Panc1 (cell line): ENCODE data around the gene ABCC4. TPM values are rescaled to one million over a fixed set of nuclear protein-coding genes. Genes with fewer than 3 reads are reported as not detected.

Experiments used
- ATAC-seq: fragments of 200-7000 bp; cut with Tn5 transposase; 2 replicates; pipeline ENCODE4 v1.9.1; 2020; ENCODE audit warnings: mild to moderate bottlenecking, moderate library complexity
- BruUV-seq: library from RNA; stranded (reverse); fragments of 400-500 nt; replicated peaks from 2 replicates; lab custom pipeline; 2021; lab: Mats Ljungman, UMichigan
- CTCF ChIA-PET: fragments of 300-600 bp; sonication (Branson Sonifier 250); formaldehyde crosslinking; loops from one replicate; lab custom pipeline; 2022; ENCODE audit warnings: antibody characterized with exemption; lab: Charles Lee
- POLR2A ChIA-PET: fragments of 300-600 bp; sonication (Branson Sonifier 250); formaldehyde crosslinking; loops from one replicate; lab custom pipeline; 2022; ENCODE audit warnings: antibody characterized with exemption; lab: Charles Lee
- DNase-seq: peaks from one replicate; pipeline ENCODE4 v3.0.0-alpha.2; 2010; ENCODE audit warnings: low read depth, low spot score
- H3K27ac ChIP-seq: 2 replicates; pipeline ENCODE4 v1.5.1; 2011; ENCODE audit warnings: mild to moderate bottlenecking, low read length, inconsistent platforms
- H3K27me3 ChIP-seq: fragments of 200-500 bp; sonication (Bioruptor generic); 2 replicates; pipeline ENCODE4 v1.6.0; 2014; ENCODE audit warnings: low read length, inconsistent platforms; ENCODE audit not compliant: control insufficient read depth, insufficient read depth
- H3K36me3 ChIP-seq: fragments of 200-500 bp; sonication (Bioruptor generic); 2 replicates; pipeline ENCODE4 v1.5.1; 2014; ENCODE audit warnings: inconsistent platforms, mild to moderate bottlenecking, low read length, moderate library complexity; ENCODE audit not compliant: control insufficient read depth, insufficient read depth
- H3K4me1 ChIP-seq: 2 replicates; pipeline ENCODE4 v1.5.1; 2011; ENCODE audit warnings: inconsistent platforms, mild to moderate bottlenecking, low read length, moderate library complexity; ENCODE audit not compliant: control insufficient read depth, insufficient read depth
- H3K4me3 ChIP-seq, 2 experiments: 2 replicates each; pipeline ENCODE4 v1.5.1; 2011 to 2012; ENCODE audit warnings: low read depth in 2 of 2, low read length in 2 of 2, mild to moderate bottlenecking in 2 of 2, inconsistent platforms in 1 of 2, moderate library complexity in 1 of 2
- H3K9me3 ChIP-seq: fragments of 200-500 bp; sonication (Bioruptor generic); 2 replicates; pipeline ENCODE4 v1.5.1; 2014; ENCODE audit warnings: low read depth, mild to moderate bottlenecking, inconsistent platforms, low read length, moderate library complexity; ENCODE audit not compliant: control insufficient read depth, insufficient read depth
- CTCF ChIP-seq: fragments of 450-650 bp; IDR thresholded peaks from 2 replicates; pipeline ENCODE4 v1.5.1; 2017; ENCODE audit warnings: mild to moderate bottlenecking
- POLR2AphosphoS5 ChIP-seq: IDR thresholded peaks from 2 replicates; pipeline ENCODE4 v1.6.1; 2012; ENCODE audit warnings: mild to moderate bottlenecking, low read depth, low read length, moderate library complexity
- REST ChIP-seq, 2 experiments: IDR thresholded peaks; 2 replicates each; pipeline ENCODE4 v1.6.1; 2011 to 2012; ENCODE audit warnings: low read depth in 2 of 2, control low read depth in 1 of 2, low read length in 1 of 2, mild to moderate bottlenecking in 1 of 2, moderate library complexity in 1 of 2; ENCODE audit not compliant: insufficient read depth in 1 of 2
- SIN3A ChIP-seq: IDR thresholded peaks from 2 replicates; pipeline ENCODE4 v1.6.1; 2012; ENCODE audit warnings: low read depth, mild to moderate bottlenecking, low read length, moderate library complexity, borderline replicate concordance; ENCODE audit not compliant: insufficient read depth
- TCF7L2 ChIP-seq: IDR thresholded peaks from 2 replicates; pipeline ENCODE4 v1.6.1; 2011; ENCODE audit warnings: mild to moderate bottlenecking, low read depth, low read length, inconsistent platforms
- in situ Hi-C: cut with HindIII; loops from 2 replicates; pipeline ENCODE4 v1.10.0; 2016; ENCODE audit warnings: low sequenced_read_pairs, low pct_unique_long_range_greater_than_20kb
- intact Hi-C: fragments of 100-400 bp; cut with micrococcal nuclease; formaldehyde crosslinking; loops from one replicate; pipeline ENCODE4 v1.10.0; 2022; ENCODE audit not compliant: unreplicated experiment
- total RNA-seq: library from RNA; stranded (reverse); gene quantifications from one replicate; pipeline ENCODE4 v1.2.1, GENCODE V29; 2021; ENCODE audit not compliant: unreplicated experiment

The ABCC4 gene
- total RNA-seq, 1 experiment from 2014 or later, result 69.3 TPM

GRCh38 chr13:95221971-95222732 is 79.1 kb downstream of the ABCC4 start:
- BruUV-seq, result no TSS peak
- POLR2A ChIA-PET, result no interaction called here
- in situ Hi-C loops, result no loop called here
- Histone ChIP-seq H3K4me3 (no peak overlapping the region), H3K27me3 (no peaks in the 10 kb centered on the region), H3K4me1 (peaks cover 4% of the 10 kb centered on the region), H3K9me3 (no peaks in the 10 kb centered on the region), H3K27ac (peak overlapping the region; percentile 54; the same call in 1 of the 2 replicates), H3K36me3 (no peaks in the 10 kb centered on the region)
- no peak for TF ChIP-seq POLR2AphosphoS5
- TF ChIP-seq TCF7L2, result no peak
- no peak for TF ChIP-seq REST (IDR thresholded peaks at IDR 0.05; ENCODE audit: insufficient read depth in 1 of 2, low read depth in 2 of 2, low read length in 1 of 2)
- TF ChIP-seq CTCF, result no peak
- no peak for TF ChIP-seq SIN3A
- CTCF ChIA-PET, result no interaction called here
- intact Hi-C loops, result no loop called here
- ATAC-seq (no peak), DNase-seq (no peak)

GRCh38 chr13:95220611-95221010 is 80.6 kb downstream of the ABCC4 start:
- in situ Hi-C loops, result no loop called here
- Histone ChIP-seq H3K4me3 (no peak overlapping the region), H3K27ac (peak overlapping the region; percentile 68; the same call in 1 of the 2 replicates), H3K27me3 (no peaks in the 10 kb centered on the region), H3K36me3 (no peaks in the 10 kb centered on the region; the same call in 1 of the 2 replicates), H3K4me1 (no peaks in the 10 kb centered on the region; the same call in 1 of the 2 replicates), H3K9me3 (no peaks in the 10 kb centered on the region)
- ChIA-PET POLR2A (no interaction called here), CTCF (no interaction called here)
- DNase-seq, result no peak
- intact Hi-C loops, result no loop called here
- no TSS peak for BruUV-seq
- TF ChIP-seq TCF7L2 (no peak), POLR2AphosphoS5 (no peak), SIN3A (no peak), CTCF (no peak), REST (IDR thresholded peaks at IDR 0.05; ENCODE audit: insufficient read depth in 1 of 2, low read depth in 2 of 2, low read length in 1 of 2) (no peak)
- no peak for ATAC-seq
